Liver (tissue), 3 donors: ENCODE measurements around the gene JAK1.

ENCODE experiments used
- CTCF ChIP-seq: fragments of 150-350 bp; IDR thresholded peaks from 2 replicates; pipeline ENCODE4 v1.5.1; 2017; ENCODE audit warnings: improper control_type of control experiment, low read depth, low read length; ENCODE audit not compliant: missing input control
- FOXA1 ChIP-seq: IDR thresholded peaks from 2 replicates; pipeline ENCODE4 v1.6.1; 2016; ENCODE audit warnings: antibody characterized with exemption
- RXRA ChIP-seq, 2 donors: IDR thresholded peaks; 2 replicates each; pipeline ENCODE4 v1.6.1; 2017 to 2018; ENCODE audit warnings: antibody characterized with exemption in 2 of 2, mild to moderate bottlenecking in 1 of 2
- YY1 ChIP-seq: IDR thresholded peaks from 2 replicates; pipeline ENCODE4 v1.6.1; 2016; ENCODE audit warnings: antibody characterized with exemption, mild to moderate bottlenecking
- TF ChIP-seq, protein P1 (sequence below): IDR thresholded peaks from 2 replicates; pipeline ENCODE4 v1.6.1; 2016; ENCODE audit warnings: antibody characterized with exemption, mild to moderate bottlenecking
- donor health status: healthy.
- donor health status: healthy.

- TF ChIP-seq CTCF (no peak), RXRA (IDR thresholded peaks at IDR 0.05) (peak in 1 of 2 donors; percentile 35), YY1 (peak; percentile 17), FOXA1 (no peak)
- TF ChIP-seq, protein P1, sequence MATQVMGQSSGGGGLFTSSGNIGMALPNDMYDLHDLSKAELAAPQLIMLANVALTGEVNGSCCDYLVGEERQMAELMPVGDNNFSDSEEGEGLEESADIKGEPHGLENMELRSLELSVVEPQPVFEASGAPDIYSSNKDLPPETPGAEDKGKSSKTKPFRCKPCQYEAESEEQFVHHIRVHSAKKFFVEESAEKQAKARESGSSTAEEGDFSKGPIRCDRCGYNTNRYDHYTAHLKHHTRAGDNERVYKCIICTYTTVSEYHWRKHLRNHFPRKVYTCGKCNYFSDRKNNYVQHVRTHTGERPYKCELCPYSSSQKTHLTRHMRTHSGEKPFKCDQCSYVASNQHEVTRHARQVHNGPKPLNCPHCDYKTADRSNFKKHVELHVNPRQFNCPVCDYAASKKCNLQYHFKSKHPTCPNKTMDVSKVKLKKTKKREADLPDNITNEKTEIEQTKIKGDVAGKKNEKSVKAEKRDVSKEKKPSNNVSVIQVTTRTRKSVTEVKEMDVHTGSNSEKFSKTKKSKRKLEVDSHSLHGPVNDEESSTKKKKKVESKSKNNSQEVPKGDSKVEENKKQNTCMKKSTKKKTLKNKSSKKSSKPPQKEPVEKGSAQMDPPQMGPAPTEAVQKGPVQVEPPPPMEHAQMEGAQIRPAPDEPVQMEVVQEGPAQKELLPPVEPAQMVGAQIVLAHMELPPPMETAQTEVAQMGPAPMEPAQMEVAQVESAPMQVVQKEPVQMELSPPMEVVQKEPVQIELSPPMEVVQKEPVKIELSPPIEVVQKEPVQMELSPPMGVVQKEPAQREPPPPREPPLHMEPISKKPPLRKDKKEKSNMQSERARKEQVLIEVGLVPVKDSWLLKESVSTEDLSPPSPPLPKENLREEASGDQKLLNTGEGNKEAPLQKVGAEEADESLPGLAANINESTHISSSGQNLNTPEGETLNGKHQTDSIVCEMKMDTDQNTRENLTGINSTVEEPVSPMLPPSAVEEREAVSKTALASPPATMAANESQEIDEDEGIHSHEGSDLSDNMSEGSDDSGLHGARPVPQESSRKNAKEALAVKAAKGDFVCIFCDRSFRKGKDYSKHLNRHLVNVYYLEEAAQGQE: no peak
Observed at GRCh38 chr1:64953241-64953640, 13.1 kb downstream of the JAK1 start.
